Panc1 (cell line): ENCODE results near the gene DNMT3A. TPM values are rescaled to one million over a fixed set of nuclear protein-coding genes. Genes with fewer than 3 reads are reported as not detected.

ENCODE experiments used
- ATAC-seq: fragments of 200-7000 bp; cut with Tn5 transposase; 2 replicates; pipeline ENCODE4 v1.9.1; 2020; ENCODE audit warnings: mild to moderate bottlenecking, moderate library complexity
- BruUV-seq: library from RNA; stranded (reverse); fragments of 400-500 nt; replicated peaks from 2 replicates; lab custom pipeline; 2021; lab: Mats Ljungman, UMichigan
- CTCF ChIA-PET: fragments of 300-600 bp; sonication (Branson Sonifier 250); formaldehyde crosslinking; loops from one replicate; lab custom pipeline; 2022; ENCODE audit warnings: antibody characterized with exemption; lab: Charles Lee
- POLR2A ChIA-PET: fragments of 300-600 bp; sonication (Branson Sonifier 250); formaldehyde crosslinking; loops from one replicate; lab custom pipeline; 2022; ENCODE audit warnings: antibody characterized with exemption; lab: Charles Lee
- DNase-seq: peaks from one replicate; pipeline ENCODE4 v3.0.0-alpha.2; 2010; ENCODE audit warnings: low read depth, low spot score
- H3K27ac ChIP-seq: 2 replicates; pipeline ENCODE4 v1.5.1; 2011; ENCODE audit warnings: mild to moderate bottlenecking, low read length, inconsistent platforms
- H3K27me3 ChIP-seq: fragments of 200-500 bp; sonication (Bioruptor generic); 2 replicates; pipeline ENCODE4 v1.6.0; 2014; ENCODE audit warnings: low read length, inconsistent platforms; ENCODE audit not compliant: control insufficient read depth, insufficient read depth
- H3K36me3 ChIP-seq: fragments of 200-500 bp; sonication (Bioruptor generic); 2 replicates; pipeline ENCODE4 v1.5.1; 2014; ENCODE audit warnings: inconsistent platforms, mild to moderate bottlenecking, low read length, moderate library complexity; ENCODE audit not compliant: control insufficient read depth, insufficient read depth
- H3K4me1 ChIP-seq: 2 replicates; pipeline ENCODE4 v1.5.1; 2011; ENCODE audit warnings: inconsistent platforms, mild to moderate bottlenecking, low read length, moderate library complexity; ENCODE audit not compliant: control insufficient read depth, insufficient read depth
- H3K4me3 ChIP-seq, 2 experiments: 2 replicates each; pipeline ENCODE4 v1.5.1; 2011 to 2012; ENCODE audit warnings: low read depth in 2 of 2, low read length in 2 of 2, mild to moderate bottlenecking in 2 of 2, inconsistent platforms in 1 of 2, moderate library complexity in 1 of 2
- H3K9me3 ChIP-seq: fragments of 200-500 bp; sonication (Bioruptor generic); 2 replicates; pipeline ENCODE4 v1.5.1; 2014; ENCODE audit warnings: low read depth, mild to moderate bottlenecking, inconsistent platforms, low read length, moderate library complexity; ENCODE audit not compliant: control insufficient read depth, insufficient read depth
- CTCF ChIP-seq: fragments of 450-650 bp; IDR thresholded peaks from 2 replicates; pipeline ENCODE4 v1.5.1; 2017; ENCODE audit warnings: mild to moderate bottlenecking
- POLR2AphosphoS5 ChIP-seq: IDR thresholded peaks from 2 replicates; pipeline ENCODE4 v1.6.1; 2012; ENCODE audit warnings: mild to moderate bottlenecking, low read depth, low read length, moderate library complexity
- REST ChIP-seq, 2 experiments: IDR thresholded peaks; 2 replicates each; pipeline ENCODE4 v1.6.1; 2011 to 2012; ENCODE audit warnings: low read depth in 2 of 2, control low read depth in 1 of 2, low read length in 1 of 2, mild to moderate bottlenecking in 1 of 2, moderate library complexity in 1 of 2; ENCODE audit not compliant: insufficient read depth in 1 of 2
- SIN3A ChIP-seq: IDR thresholded peaks from 2 replicates; pipeline ENCODE4 v1.6.1; 2012; ENCODE audit warnings: low read depth, mild to moderate bottlenecking, low read length, moderate library complexity, borderline replicate concordance; ENCODE audit not compliant: insufficient read depth
- TCF7L2 ChIP-seq: IDR thresholded peaks from 2 replicates; pipeline ENCODE4 v1.6.1; 2011; ENCODE audit warnings: mild to moderate bottlenecking, low read depth, low read length, inconsistent platforms
- in situ Hi-C: cut with HindIII; loops from 2 replicates; pipeline ENCODE4 v1.10.0; 2016; ENCODE audit warnings: low sequenced_read_pairs, low pct_unique_long_range_greater_than_20kb
- intact Hi-C: fragments of 100-400 bp; cut with micrococcal nuclease; formaldehyde crosslinking; loops from one replicate; pipeline ENCODE4 v1.10.0; 2022; ENCODE audit not compliant: unreplicated experiment
- total RNA-seq: library from RNA; stranded (reverse); gene quantifications from one replicate; pipeline ENCODE4 v1.2.1, GENCODE V29; 2021; ENCODE audit not compliant: unreplicated experiment

Gene DNMT3A
- total RNA-seq, 1 experiment from 2014 or later, result 29.3 TPM

GRCh38 chr2:25388491-25388890 is 46.8 kb upstream of the DNMT3A start:
- DNase-seq, result no peak
- CTCF ChIA-PET, result no interaction called here

GRCh38 chr2:25387876-25388449 is 46.2 kb upstream of the DNMT3A start:
- Histone ChIP-seq H3K4me3 (no peak overlapping the region), H3K27me3 (no peaks in the 10 kb centered on the region), H3K27ac (no peak overlapping the region), H3K9me3 (no peaks in the 10 kb centered on the region), H3K4me1 (no peaks in the 10 kb centered on the region), H3K36me3 (no peaks in the 10 kb centered on the region)
- DNase-seq (no peak), ATAC-seq (no peak)
- ChIA-PET CTCF (no interaction called here), POLR2A (no interaction called here)
- intact Hi-C loops (no loop called here), in situ Hi-C loops (no loop called here)
- no TSS peak for BruUV-seq
- TF ChIP-seq CTCF (no peak), SIN3A (no peak), REST (IDR thresholded peaks at IDR 0.05; ENCODE audit: insufficient read depth in 1 of 2, low read depth in 2 of 2, low read length in 1 of 2) (no peak), POLR2AphosphoS5 (no peak), TCF7L2 (no peak)

More at GRCh38 chr2:25388491-25388890, 46.8 kb upstream of the DNMT3A start:
- POLR2A ChIA-PET, result no interaction called here
- H3K4me1 ChIP-seq, result no peaks in the 10 kb centered on the region
- H3K9me3 ChIP-seq, result no peaks in the 10 kb centered on the region
- no peak overlapping the region for H3K4me3 ChIP-seq
- in situ Hi-C loops, result no loop called here
- no peaks in the 10 kb centered on the region for H3K27me3 ChIP-seq
- BruUV-seq, result no TSS peak
- H3K36me3 ChIP-seq, result no peaks in the 10 kb centered on the region
- TF ChIP-seq SIN3A (no peak), CTCF (no peak), TCF7L2 (no peak), REST (IDR thresholded peaks at IDR 0.05; ENCODE audit: insufficient read depth in 1 of 2, low read depth in 2 of 2, low read length in 1 of 2) (no peak), POLR2AphosphoS5 (no peak)
- ATAC-seq, result no peak
- intact Hi-C loops, result no loop called here
- no peak overlapping the region for H3K27ac ChIP-seq
